ENCODE measurements around the gene ADGRV1. TPM values are rescaled to one million over a fixed set of nuclear protein-coding genes. Genes with fewer than 3 reads are reported as not detected.
"Not testable (repeated sequence)": the region's sequence is repeated elsewhere in the genome, so short reads cannot be mapped to it uniquely, and the experiment has no call there.

ADGRV1 gene
- total RNA-seq, 1 experiment from 2014 or later: 21.4 TPM

GRCh38 chr5:91061094-91061493, 502.5 kb downstream of the ADGRV1 start:
- Histone ChIP-seq H3K27me3 (no peaks in the 10 kb centered on the region), H3K9me3 (replicated peaks) (no peaks in the 10 kb centered on the region)

GRCh38 chr5:91061946-91062562, 503.5 kb downstream of the ADGRV1 start:
- H3K27ac ChIP-seq: no peak overlapping the region
- no peaks in the 10 kb centered on the region for H3K27me3 ChIP-seq
- H3K4me1 ChIP-seq: no peaks in the 10 kb centered on the region
- no peak for DNase-seq
- H3K4me3 ChIP-seq: no peak overlapping the region
- no peaks in the 10 kb centered on the region for H3K9me3 ChIP-seq (replicated peaks)
- H3K36me3 ChIP-seq: no peaks in the 10 kb centered on the region

More at GRCh38 chr5:91061094-91061493, 502.5 kb downstream of the ADGRV1 start:
- no peaks in the 10 kb centered on the region for H3K36me3 ChIP-seq
- no peak overlapping the region for H3K27ac ChIP-seq
- H3K4me1 ChIP-seq: no peaks in the 10 kb centered on the region
- no peak overlapping the region for H3K4me3 ChIP-seq
- no peak for DNase-seq

DNA sequence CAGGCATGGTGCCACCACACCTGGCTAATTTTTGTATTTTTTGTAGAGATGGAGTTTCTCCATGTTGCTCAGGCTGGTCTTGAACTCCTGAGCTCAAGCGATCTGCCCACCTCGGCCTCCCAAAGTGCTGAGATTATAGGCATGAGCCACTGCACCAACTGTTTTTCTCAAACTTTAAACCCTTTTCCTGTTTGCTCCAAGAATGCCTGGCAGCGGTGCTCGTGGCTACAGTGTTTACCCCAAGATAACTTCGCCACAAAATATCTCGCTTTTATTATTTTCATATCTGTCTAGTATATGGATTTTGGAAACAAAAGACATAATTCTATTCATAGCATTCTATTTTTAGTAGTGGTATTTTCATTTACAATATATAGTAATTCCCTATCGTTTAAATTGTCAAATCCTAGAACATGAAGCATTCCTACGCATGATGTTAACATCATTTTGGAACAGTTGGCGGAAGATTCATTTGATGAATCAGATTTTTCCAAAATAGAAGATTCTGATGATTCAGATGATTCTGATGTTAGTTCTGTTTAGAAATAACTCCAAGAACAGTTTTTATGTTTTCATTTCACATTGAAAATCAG, 504.6 kb downstream of the ADGRV1 start:
- not testable (repeated sequence) for H3K4me1 ChIP-seq; DNase-seq; H3K27me3 ChIP-seq; H3K9me3 ChIP-seq (replicated peaks); H3K36me3 ChIP-seq; H3K27ac ChIP-seq; H3K4me3 ChIP-seq

GRCh38 chr5:91065496-91065895, 506.9 kb downstream of the ADGRV1 start:
- Histone ChIP-seq H3K4me1 (no peaks in the 10 kb centered on the region), H3K27ac (no peak overlapping the region), H3K27me3 (no peaks in the 10 kb centered on the region), H3K4me3 (no peak overlapping the region), H3K9me3 (replicated peaks) (no peaks in the 10 kb centered on the region), H3K36me3 (no peaks in the 10 kb centered on the region)
- no peak for DNase-seq

DNA sequence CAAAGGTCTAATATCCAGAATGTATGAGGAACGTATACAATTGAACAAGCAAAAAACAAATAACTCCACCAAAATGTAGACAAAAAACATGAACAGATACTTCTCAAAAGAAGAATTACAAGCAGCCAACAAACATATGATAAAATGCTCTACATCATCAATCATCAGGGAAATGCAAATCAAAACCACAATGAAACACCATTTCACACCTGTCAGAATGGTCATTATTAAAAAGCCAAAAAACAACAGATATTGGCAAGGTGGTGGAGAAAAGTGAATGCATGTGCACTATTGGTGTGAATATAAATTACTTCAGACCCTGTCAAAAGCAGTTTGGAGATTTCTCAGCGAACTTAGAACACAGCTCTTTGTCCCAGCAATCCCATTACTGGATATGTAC, 510.8 kb downstream of the ADGRV1 start:
- H3K36me3 ChIP-seq: no peaks in the 10 kb centered on the region
- H3K4me3 ChIP-seq: no peak overlapping the region
- H3K27ac ChIP-seq: no peak overlapping the region
- H3K27me3 ChIP-seq: no peaks in the 10 kb centered on the region
- DNase-seq: no peak
- H3K9me3 ChIP-seq (replicated peaks): no peaks in the 10 kb centered on the region
- no peaks in the 10 kb centered on the region for H3K4me1 ChIP-seq

- H3K4me3 ChIP-seq: no peak overlapping the region
- no peaks in the 10 kb centered on the region for H3K36me3 ChIP-seq
- no peak overlapping the region for H3K27ac ChIP-seq
- no peaks in the 10 kb centered on the region for H3K9me3 ChIP-seq (replicated peaks)
- no peak for DNase-seq
- H3K27me3 ChIP-seq: no peaks in the 10 kb centered on the region
- H3K4me1 ChIP-seq: no peaks in the 10 kb centered on the region
Observed at GRCh38 chr5:91070761-91071550, 512.4 kb downstream of the ADGRV1 start.

- Histone ChIP-seq H3K4me3 (no peak overlapping the region), H3K36me3 (no peaks in the 10 kb centered on the region), H3K27ac (no peak overlapping the region), H3K4me1 (no peaks in the 10 kb centered on the region), H3K27me3 (no peaks in the 10 kb centered on the region), H3K9me3 (replicated peaks) (no peaks in the 10 kb centered on the region)
- DNase-seq: no peak
Observed at GRCh38 chr5:91072881-91073280, 514.3 kb downstream of the ADGRV1 start.

- Histone ChIP-seq H3K36me3 (no peaks in the 10 kb centered on the region), H3K27ac (no peak overlapping the region), H3K4me1 (no peaks in the 10 kb centered on the region), H3K27me3 (no peaks in the 10 kb centered on the region), H3K9me3 (replicated peaks) (no peaks in the 10 kb centered on the region), H3K4me3 (no peak overlapping the region)
- no peak for DNase-seq
Observed at GRCh38 chr5:91074615-91075014, 516.0 kb downstream of the ADGRV1 start.

DNA sequence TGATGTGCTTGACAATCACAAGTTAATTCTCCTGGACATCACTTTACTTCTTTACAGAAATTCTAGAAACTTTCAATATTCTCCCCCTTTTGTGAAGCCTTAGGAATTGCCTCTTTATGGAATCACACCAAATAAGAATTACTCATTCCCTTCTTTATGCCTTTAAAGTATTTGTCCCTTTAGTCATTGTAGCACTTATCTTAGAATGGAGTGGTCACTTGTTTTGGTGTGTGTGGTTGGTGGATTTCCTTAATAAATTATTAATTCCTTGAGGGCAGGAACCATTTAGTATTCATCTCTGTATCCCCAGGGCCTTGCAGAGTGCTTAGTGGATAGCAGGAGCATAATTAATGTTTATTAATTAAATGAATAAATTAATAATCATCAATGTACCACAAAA, 517.5 kb downstream of the ADGRV1 start:
- H3K4me3 ChIP-seq: no peak overlapping the region
- H3K4me1 ChIP-seq: no peaks in the 10 kb centered on the region
- no peak overlapping the region for H3K27ac ChIP-seq
- DNase-seq: no peak
- no peaks in the 10 kb centered on the region for H3K9me3 ChIP-seq (replicated peaks)
- no peaks in the 10 kb centered on the region for H3K27me3 ChIP-seq
- H3K36me3 ChIP-seq: no peaks in the 10 kb centered on the region

DNA sequence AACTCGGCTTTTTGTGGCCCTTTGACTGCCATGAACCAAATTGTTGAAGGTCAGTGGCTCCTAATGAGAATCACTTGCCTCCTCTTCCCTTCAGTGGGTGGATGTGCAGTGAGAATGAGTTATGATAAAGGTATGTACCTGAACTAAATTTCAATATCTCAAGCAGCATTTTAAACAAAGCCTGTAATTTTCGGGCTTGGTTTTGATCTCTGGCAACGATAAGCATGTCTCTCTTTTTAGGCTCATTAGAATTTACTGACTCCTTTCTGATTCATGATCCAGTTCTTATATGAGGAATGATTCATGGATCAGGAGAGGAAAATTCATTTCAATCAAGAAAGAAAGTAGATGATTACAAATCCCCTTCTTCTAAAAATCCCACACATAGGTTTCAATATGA, 519.0 kb downstream of the ADGRV1 start:
- H3K27me3 ChIP-seq: no peaks in the 10 kb centered on the region
- DNase-seq: no peak
- no peaks in the 10 kb centered on the region for H3K4me1 ChIP-seq
- no peaks in the 10 kb centered on the region for H3K9me3 ChIP-seq (replicated peaks)
- no peak overlapping the region for H3K4me3 ChIP-seq
- no peak overlapping the region for H3K27ac ChIP-seq
- H3K36me3 ChIP-seq: no peaks in the 10 kb centered on the region

- Histone ChIP-seq H3K4me3 (no peak overlapping the region), H3K27ac (no peak overlapping the region), H3K36me3 (no peaks in the 10 kb centered on the region), H3K27me3 (no peaks in the 10 kb centered on the region), H3K4me1 (no peaks in the 10 kb centered on the region), H3K9me3 (replicated peaks) (no peaks in the 10 kb centered on the region)
- DNase-seq: no peak
Observed at GRCh38 chr5:91079037-91079436, 520.4 kb downstream of the ADGRV1 start.

DNA sequence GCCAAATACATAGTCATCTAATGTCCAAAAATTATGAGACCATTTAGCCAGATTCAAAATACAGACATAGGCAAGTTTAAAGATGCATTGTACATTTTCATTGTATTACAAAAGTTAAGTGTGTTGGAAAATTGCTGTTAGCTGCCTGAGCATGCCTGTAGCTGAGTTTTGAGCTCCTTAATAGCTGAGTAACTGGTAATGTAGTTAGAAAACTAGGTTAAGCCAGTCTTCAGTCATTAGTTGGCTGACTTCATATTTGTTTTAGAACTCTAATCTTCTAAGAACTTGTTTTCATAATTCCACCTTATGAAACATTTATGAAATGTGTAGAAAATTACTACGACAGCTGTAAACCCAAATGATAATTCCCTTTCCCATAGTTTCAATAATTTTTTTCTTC, 531.2 kb downstream of the ADGRV1 start:
- no peaks in the 10 kb centered on the region for H3K27me3 ChIP-seq
- DNase-seq: no peak
- H3K4me3 ChIP-seq: no peak overlapping the region
- no peaks in the 10 kb centered on the region for H3K36me3 ChIP-seq
- no peak overlapping the region for H3K27ac ChIP-seq
- no peaks in the 10 kb centered on the region for H3K9me3 ChIP-seq (replicated peaks)
- no peaks in the 10 kb centered on the region for H3K4me1 ChIP-seq

GRCh38 chr5:91090995-91091394, 532.4 kb downstream of the ADGRV1 start:
- Histone ChIP-seq H3K4me1 (no peaks in the 10 kb centered on the region), H3K27ac (no peak overlapping the region), H3K4me3 (no peak overlapping the region), H3K36me3 (no peaks in the 10 kb centered on the region), H3K9me3 (replicated peaks) (no peaks in the 10 kb centered on the region), H3K27me3 (no peaks in the 10 kb centered on the region)
- DNase-seq: no peak

- no peak for DNase-seq
- H3K4me3 ChIP-seq: no peak overlapping the region
- no peaks in the 10 kb centered on the region for H3K9me3 ChIP-seq (replicated peaks)
- no peak overlapping the region for H3K27ac ChIP-seq
- no peaks in the 10 kb centered on the region for H3K27me3 ChIP-seq
- H3K4me1 ChIP-seq: no peaks in the 10 kb centered on the region
- no peaks in the 10 kb centered on the region for H3K36me3 ChIP-seq
Observed at GRCh38 chr5:91091471-91092234, 533.1 kb downstream of the ADGRV1 start.

All from SJCRH30 (cell line).